K562 (cell line): ENCODE data around the gene PLXNA2. TPM values are rescaled to one million over a fixed set of nuclear protein-coding genes. Genes with fewer than 3 reads are reported as not detected.

Experiments
- ATAC-seq: fragments of 200-7000 bp; cut with Tn5 transposase; 3 replicates; pipeline ENCODE4 v1.9.1; 2020; ENCODE audit warnings: moderate library complexity
- BruUV-seq: library from RNA; stranded (reverse); fragments of 400-500 nt; replicated peaks from 2 replicates; lab custom pipeline; 2021; lab: Mats Ljungman, UMichigan
- CTCF ChIA-PET: fragments of 300-600 bp; formaldehyde crosslinking; extraction: SDS; loops from one replicate; lab custom pipeline; 2021; ENCODE audit warnings: low intra/inter-chr PET ratio; lab: Yijun Ruan, JAX
- POLR2A ChIA-PET: fragments of 300-600, 350-650 bp; sonication (Branson Sonifier 250); formaldehyde crosslinking; extraction: SDS; loops from one replicate; lab custom pipeline; 2021; ENCODE audit warnings: antibody characterized with exemption, inconsistent platforms; lab: Yijun Ruan, JAX
- DNase-seq, 4 experiments: peaks; one replicate each; pipeline versions ENCODE4 v3.0.0 to v3.0.0-alpha.2; 2011 to 2018; ENCODE audit warnings: low spot score in 3 of 4, mixed read lengths in 3 of 4; ENCODE audit errors: extremely low read depth in 1 of 4
- FAIRE-seq: peaks from 2 replicates; lab custom pipeline; 2011; peaks lifted over from hg19 to GRCh38; lab: Jason Lieb, UNC
- H2AFZ ChIP-seq: 2 replicates; pipeline ENCODE4 v1.6.0; 2011; ENCODE audit warnings: low read depth, low read length, control low read depth, inconsistent platforms
- H3K27ac ChIP-seq: fragments of 200-600 bp; 3 replicates; pipeline ENCODE4 v1.8.0; 2011; ENCODE audit warnings: low read depth, mild to moderate bottlenecking, control low read depth, inconsistent platforms, low read length, moderate library complexity, mixed read lengths; ENCODE audit errors: extremely low read depth
- H3K27me3 ChIP-seq, 2 experiments: fragments of 300-600 bp in 1 of 2; 2 replicates in 1 of 2; 3 replicates in 1 of 2; pipeline versions ENCODE4 v1.6.0 to v1.8.0; 2011; ENCODE audit warnings: inconsistent platforms in 2 of 2, low read length in 2 of 2, mild to moderate bottlenecking in 1 of 2, mixed read lengths in 1 of 2, moderate library complexity in 1 of 2; ENCODE audit not compliant: control insufficient read depth in 2 of 2, insufficient read depth in 2 of 2
- H3K36me3 ChIP-seq: fragments of 300-600 bp; 3 replicates; pipeline ENCODE4 v1.8.0; 2011; ENCODE audit warnings: mild to moderate bottlenecking, low read length, inconsistent platforms; ENCODE audit not compliant: control insufficient read depth, insufficient read depth
- H3K4me1 ChIP-seq, 2 experiments: fragments of 200-600 bp in 1 of 2; replicated peaks in 1 of 2; 2 replicates in 1 of 2; 3 replicates in 1 of 2; pipeline versions ENCODE4 v1.5.1 to v1.8.0; 2011; ENCODE audit warnings: inconsistent platforms in 2 of 2, low read length in 2 of 2, mild to moderate bottlenecking in 1 of 2, mixed read lengths in 1 of 2, moderate library complexity in 1 of 2; ENCODE audit not compliant: control insufficient read depth in 2 of 2, insufficient read depth in 2 of 2
- H3K4me2 ChIP-seq: 2 replicates; pipeline ENCODE4 v1.6.1; 2011; ENCODE audit warnings: low read length, control low read depth, inconsistent platforms, mixed read lengths; ENCODE audit not compliant: insufficient read depth
- H3K4me3 ChIP-seq: fragments of 200-600 bp; sonication (generic), shearing (Covaris generic); 2 replicates; pipeline ENCODE4 v1.5.1; 2016; ENCODE audit warnings: control low read depth, inconsistent platforms
- H3K79me2 ChIP-seq: fragments of 200-600 bp; 3 replicates; pipeline ENCODE4 v1.8.0; 2011; ENCODE audit warnings: low read length, inconsistent platforms; ENCODE audit not compliant: control insufficient read depth, insufficient read depth
- H3K9ac ChIP-seq, 2 experiments: 2 replicates each; pipeline versions ENCODE4 v1.6.0 to v1.6.1; 2011; ENCODE audit warnings: low read depth in 2 of 2, low read length in 2 of 2, control low read depth in 1 of 2, inconsistent platforms in 1 of 2, mild to moderate bottlenecking in 1 of 2, mixed read lengths in 1 of 2; ENCODE audit not compliant: insufficient read depth in 1 of 2
- H3K9me1 ChIP-seq: one replicate; pipeline ENCODE4 v1.6.0; 2011; ENCODE audit warnings: inconsistent platforms, mild to moderate bottlenecking, low read length, moderate library complexity; ENCODE audit not compliant: control insufficient read depth, insufficient read depth
- H3K9me3 ChIP-seq: replicated peaks from 2 replicates; pipeline ENCODE4 v1.5.1; 2011; ENCODE audit warnings: low read depth, low read length, inconsistent platforms; ENCODE audit not compliant: control insufficient read depth, insufficient read depth
- H4K20me1 ChIP-seq: replicated peaks from 2 replicates; pipeline ENCODE4 v1.6.1; 2011; ENCODE audit warnings: low read length, inconsistent platforms, mixed read lengths; ENCODE audit not compliant: control insufficient read depth, insufficient read depth
- ADNP ChIP-seq: fragments of 200-800 bp; sonication (Bioruptor generic); IDR thresholded peaks from 2 replicates; pipeline ENCODE4 v1.6.1; 2016; ENCODE audit warnings: missing genetic modification characterization, missing compliant biosample characterization
- AFF1 ChIP-seq, 2 experiments: fragments of 450-650 bp; IDR thresholded peaks; 2 replicates each; pipeline ENCODE4 v1.6.1; 2018; ENCODE audit warnings: mild to moderate bottlenecking in 2 of 2, low read depth in 1 of 2; ENCODE audit not compliant: partially characterized antibody in 2 of 2
- BCOR ChIP-seq: fragments of 450-650 bp; IDR thresholded peaks from 2 replicates; pipeline ENCODE4 v1.6.1; 2016
- CC2D1A ChIP-seq: fragments of 450-650 bp; IDR thresholded peaks from 2 replicates; pipeline ENCODE4 v1.6.1; 2017; ENCODE audit warnings: mild to moderate bottlenecking
- CHCHD3 ChIP-seq: fragments of 250-450 bp; sonication (Bioruptor Pico); IDR thresholded peaks from 2 replicates; pipeline ENCODE4 v2.1.2; 2022; ENCODE audit warnings: mild to moderate bottlenecking
- E2F6 ChIP-seq, 2 experiments: IDR thresholded peaks; 2 replicates each; pipeline ENCODE4 v1.6.1; 2011; ENCODE audit warnings: borderline replicate concordance in 1 of 2, control low read depth in 1 of 2, low read depth in 1 of 2, low read length in 1 of 2, mild to moderate bottlenecking in 1 of 2, mixed read lengths in 1 of 2, moderate library complexity in 1 of 2; ENCODE audit not compliant: insufficient read depth in 1 of 2, insufficient read length in 1 of 2, poor library complexity in 1 of 2, severe bottlenecking in 1 of 2; ENCODE audit errors: extremely low read depth in 1 of 2
- HDAC2 ChIP-seq: fragments of 450-650 bp; IDR thresholded peaks from 2 replicates; pipeline ENCODE4 v1.6.1; 2016; ENCODE audit warnings: mild to moderate bottlenecking
- PHF20 ChIP-seq: fragments of 450-650 bp; IDR thresholded peaks from 2 replicates; pipeline ENCODE4 v1.6.1; 2018; ENCODE audit not compliant: partially characterized antibody
- RB1 ChIP-seq: fragments of 450-650 bp; IDR thresholded peaks from 2 replicates; pipeline ENCODE4 v1.6.1; 2017; ENCODE audit warnings: low read depth, mild to moderate bottlenecking
- ZMIZ1 ChIP-seq, 2 experiments: fragments of 150-350 bp in 1 of 2; IDR thresholded peaks; 2 replicates each; pipeline ENCODE4 v1.6.1; 2012 to 2016; ENCODE audit warnings: low read depth in 2 of 2, low read length in 2 of 2, mild to moderate bottlenecking in 1 of 2, moderate library complexity in 1 of 2
- ZNF551 ChIP-seq: fragments of 250-450 bp; sonication (Bioruptor Pico); IDR thresholded peaks from 2 replicates; pipeline ENCODE4 v1.5.0; 2021; ENCODE audit warnings: mild to moderate bottlenecking, moderate library complexity
- ZNF586 ChIP-seq: fragments of 450-650 bp; formaldehyde crosslinking; conservative IDR thresholded peaks from 2 replicates; pipeline ENCODE4 v1.4.0; 2020; ENCODE audit warnings: mild to moderate bottlenecking, moderate library complexity
- WGBS: fragments of 100-300 bp; shearing (Covaris generic); methylation state at CpG from one replicate; pipeline ENCODE4 v1.1.6; 2016; ENCODE audit warnings: low coverage, mixed read lengths; ENCODE audit not compliant: insufficient coverage; ENCODE audit errors: missing lambda C conversion rate; 5-methylcytosine and 5-hydroxymethylcytosine counted together
- in situ Hi-C: fragments of 300-500 bp; cut with MboI; formaldehyde crosslinking; loops from 4 replicates; pipeline ENCODE4 v1.15.0; 2018; ENCODE audit warnings: inconsistent platforms, mixed read lengths
- intact Hi-C: fragments of 100-400 bp; cut with micrococcal nuclease; formaldehyde crosslinking; loops from 2 replicates; pipeline ENCODE4 v1.14.2; 2022
- polyA plus RNA-seq, 8 experiments: library from polyadenylated mRNA; depleted of rRNA in 4 of 8; stranded (reverse) in 5 of 8; unstranded in 3 of 8; fragments of >200 nt; fragmentation: Nextera tagmentation in 2 of 8; fragmentation: Illumina TruSeq in 1 of 8; extraction: Ambion mirVana in 2 of 8; extraction: Trizol in 1 of 8; gene quantifications; 2 replicates each; pipeline versions ENCODE4 v1.2.1 to v1.2.3, GENCODE V29; 2011 to 2014; ENCODE audit warnings: inconsistent platforms in 1 of 8, missing spikeins in 1 of 8
- total RNA-seq, 7 experiments: library from RNA; depleted of rRNA in 6 of 7; stranded (reverse); fragments of >200 nt in 6 of 7; fragmentation: Illumina TruSeq in 2 of 7; extraction: Trizol in 2 of 7; gene quantifications; 2 replicates each; pipeline versions ENCODE4 v1.2.1 to v1.2.3, GENCODE V29; 2011 to 2021; ENCODE audit warnings: low replicate concordance in 1 of 7

PLXNA2 gene
- total and polyA plus RNA-seq, 9 of the 15 experiments (the other 6 are each of a cell fraction or from before 2014, with no cell fraction given), result 0.01 to 1.3 (median 0.32) TPM

GRCh38 chr1:208235356-208235981 is 8.7 kb downstream of the PLXNA2 start (continued):
- peak; percentile 82 for TF ChIP-seq ADNP (tag)
- TF ChIP-seq BCOR, result peak; percentile 93
- TF ChIP-seq HDAC2, result no peak
- peak in 1 of 2 experiments; percentile 41 for TF ChIP-seq E2F6 (IDR thresholded peaks at IDR 0.05; ENCODE audit: borderline replicate concordance in 1 of 2, extremely low read depth in 1 of 2, insufficient read depth in 1 of 2, insufficient read length in 1 of 2, low read depth in 1 of 2, low read length in 1 of 2, poor library complexity in 1 of 2, severe bottlenecking in 1 of 2)
- TF ChIP-seq PHF20, result peak; percentile 42

DNA sequence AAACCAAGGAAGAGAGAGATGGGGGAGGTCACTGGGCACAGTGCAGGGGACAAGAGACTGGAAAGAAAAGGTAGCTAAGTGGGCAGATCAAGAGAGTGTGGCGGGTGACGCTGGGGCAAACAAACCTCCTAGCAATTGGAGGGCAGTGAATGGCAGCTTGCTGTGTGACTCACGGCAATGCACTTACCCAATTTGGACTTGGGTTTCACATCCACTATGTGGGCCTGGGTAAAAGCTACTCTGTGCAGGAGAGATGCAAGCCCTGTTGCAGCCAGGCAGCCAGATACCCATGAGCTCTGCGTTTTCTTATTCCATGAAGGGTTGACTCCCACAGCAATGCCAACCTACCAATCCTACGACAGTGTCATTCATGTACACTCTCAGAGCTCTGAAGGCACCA is 9.5 kb downstream of the PLXNA2 start:
- intact Hi-C loops, result loop anchor here (10.0 kb wide), 1 partner anchor 330 kb away; no protein-coding TSS in a partner anchor
- ATAC-seq (no peak), DNase-seq (no peak), FAIRE-seq (no peak)
- no peak overlapping the region for H3K4me3 ChIP-seq
- H3K36me3 ChIP-seq, result no peaks in the 10 kb centered on the region
- 88% methylated on average over 5 of the region's 5 CpGs for WGBS
- H3K79me2 ChIP-seq, result no peaks in the 10 kb centered on the region
- no peak overlapping the region for H3K27ac ChIP-seq
- H3K9ac ChIP-seq, result no peak overlapping the region
- CTCF ChIA-PET, result interaction anchor here (0.6 kb wide), 1 partner anchor 349 kb away, joined by 3 read pairs; no protein-coding TSS in a partner anchor
- no peaks in the 10 kb centered on the region for H3K9me3 ChIP-seq
- H2AFZ ChIP-seq, result no peak overlapping the region
- H3K4me2 ChIP-seq, result no peak overlapping the region
- POLR2A ChIA-PET, result interaction anchor here (0.6 to 2.5 kb wide), 11 partner anchors 8 to 370 kb away, joined by 3 to 17 read pairs (median 4); no protein-coding TSS in a partner anchor
- peaks cover 29 to 34% of the 10 kb centered on the region in 2 experiments; a peak in 4 of 5 replicates for H3K4me1 ChIP-seq
- no TSS peak for BruUV-seq
- H3K9me1 ChIP-seq, result no peaks in the 10 kb centered on the region
- H4K20me1 ChIP-seq, result no peaks in the 10 kb centered on the region
- in situ Hi-C loops, result no loop called here
- H3K27me3 ChIP-seq, result no peaks in the 10 kb centered on the region
- TF ChIP-seq ZNF586, result no peak
- TF ChIP-seq CHCHD3 (CRISPR knock-in tag), result no peak
- no peak for TF ChIP-seq ZMIZ1 (IDR thresholded peaks at IDR 0.05; ENCODE audit: low read depth in 2 of 2, low read length in 2 of 2)
- TF ChIP-seq ZNF551 (CRISPR knock-in tag), result no peak
- no peak for TF ChIP-seq AFF1 (IDR thresholded peaks at IDR 0.05; ENCODE audit: low read depth in 1 of 2, partially characterized antibody in 2 of 2)
- no peak for TF ChIP-seq RB1
- TF ChIP-seq CC2D1A, result no peak
